ENCODE data around the gene SPINT2.
"Not testable (repeated sequence)": the region's sequence is repeated elsewhere in the genome, so short reads cannot be mapped to it uniquely, and the experiment has no call there.

The SPINT2 gene

GRCh38 chr19:38320969-38321339 is 56.6 kb downstream of the SPINT2 start:
- DNase-seq (ENCODE audit: low read depth in 2 of 2), result no peak

DNA sequence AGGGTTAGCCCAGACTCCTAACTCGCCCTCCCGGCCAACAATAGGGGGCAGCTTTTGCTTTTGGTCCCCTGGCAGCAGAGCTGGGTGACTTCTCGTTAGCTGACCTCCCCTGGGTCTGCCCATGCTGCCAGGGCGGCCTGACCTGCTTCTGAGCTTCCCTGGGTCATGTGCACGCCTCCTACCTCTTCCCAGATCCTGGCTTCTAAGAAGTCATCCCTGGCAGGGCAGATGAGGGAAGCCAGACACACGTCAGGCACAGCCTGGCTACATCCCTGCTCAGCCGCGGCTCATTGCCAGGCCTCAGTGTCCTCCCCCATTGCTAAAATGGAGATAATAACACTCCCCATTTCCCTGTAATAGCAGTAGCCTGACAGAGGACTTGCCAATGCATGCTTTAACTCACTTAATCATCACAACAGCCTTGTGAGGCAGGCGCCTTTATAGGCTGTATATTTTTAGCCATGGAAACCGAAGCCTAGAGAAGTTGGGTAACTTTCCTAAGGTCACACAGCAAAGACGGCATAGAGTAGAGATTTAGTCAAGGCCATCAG is 57.3 kb downstream of the SPINT2 start:
- DNase-seq (ENCODE audit: low read depth in 2 of 2), result no peak

DNA sequence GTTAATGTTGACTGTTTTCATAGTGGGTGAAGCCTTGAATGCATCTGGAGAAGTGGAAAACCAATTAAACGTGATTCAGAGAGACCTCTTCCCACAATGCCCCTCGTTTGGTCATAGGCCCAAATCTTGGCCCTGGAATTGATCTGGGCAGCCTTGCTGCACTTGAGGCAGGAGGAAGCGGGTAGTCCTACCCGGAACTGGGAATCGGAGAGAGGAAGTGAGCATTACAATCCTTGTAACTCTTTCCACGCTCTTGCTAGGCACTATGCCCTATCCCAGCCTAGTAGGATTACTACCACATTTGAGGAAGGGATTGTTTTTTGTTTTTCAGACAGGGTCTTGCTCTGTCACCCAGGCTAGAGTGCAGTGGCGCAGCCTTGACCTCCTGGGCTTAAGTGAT is 58.9 kb downstream of the SPINT2 start:
- DNase-seq (ENCODE audit: low read depth in 2 of 2), result no peak

DNA sequence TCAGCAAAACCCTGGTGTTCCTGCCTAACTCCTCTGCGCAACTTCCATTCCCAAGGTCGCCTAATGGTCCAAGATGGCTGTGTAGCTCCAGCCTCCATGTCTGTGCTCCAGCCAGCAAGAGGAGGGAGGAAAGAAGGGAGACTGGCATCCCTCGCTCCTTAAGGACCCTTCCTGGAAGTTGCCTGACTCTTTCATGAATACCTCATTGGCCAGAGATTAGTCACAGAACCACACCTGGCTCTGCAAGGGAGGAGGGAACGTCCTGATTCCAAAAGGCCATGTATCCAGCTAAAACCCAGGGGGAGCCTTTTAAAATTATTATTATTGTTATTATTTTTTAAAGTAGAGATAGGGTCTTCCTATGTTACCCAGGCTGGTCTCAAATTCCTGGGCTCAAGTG is 60.1 kb downstream of the SPINT2 start:
- DNase-seq (ENCODE audit: low read depth in 2 of 2), result no peak

- no peak for DNase-seq (ENCODE audit: low read depth in 2 of 2)
Measured at GRCh38 chr19:38326591-38326990, 62.2 kb downstream of the SPINT2 start.

- DNase-seq (ENCODE audit: low read depth in 2 of 2), result no peak
Measured at GRCh38 chr19:38329651-38330050, 65.3 kb downstream of the SPINT2 start.

GRCh38 chr19:38331728-38332127 is 67.4 kb downstream of the SPINT2 start:
- no peak for DNase-seq (ENCODE audit: low read depth in 2 of 2)

DNA sequence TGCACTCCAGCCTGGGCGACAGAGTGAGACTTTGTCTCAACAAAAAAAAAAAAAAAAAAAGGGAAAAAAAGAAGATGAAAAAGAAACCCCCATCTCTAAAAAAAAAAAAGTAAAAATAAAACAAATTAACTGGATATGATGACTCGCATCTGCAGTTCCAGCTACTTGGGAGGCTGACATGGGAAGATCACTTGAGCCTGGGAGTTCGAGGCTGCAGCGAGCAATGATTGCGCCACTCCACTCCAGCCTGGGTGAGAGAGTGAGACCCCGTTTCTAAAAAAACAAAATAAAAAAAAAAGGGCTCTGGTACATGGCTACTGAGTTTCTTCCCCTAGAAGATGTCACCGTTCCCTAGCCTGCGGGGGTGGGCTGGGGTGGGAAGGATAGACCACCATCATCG is 68.9 kb downstream of the SPINT2 start:
- DNase-seq (ENCODE audit: low read depth in 2 of 2), result no peak

DNA sequence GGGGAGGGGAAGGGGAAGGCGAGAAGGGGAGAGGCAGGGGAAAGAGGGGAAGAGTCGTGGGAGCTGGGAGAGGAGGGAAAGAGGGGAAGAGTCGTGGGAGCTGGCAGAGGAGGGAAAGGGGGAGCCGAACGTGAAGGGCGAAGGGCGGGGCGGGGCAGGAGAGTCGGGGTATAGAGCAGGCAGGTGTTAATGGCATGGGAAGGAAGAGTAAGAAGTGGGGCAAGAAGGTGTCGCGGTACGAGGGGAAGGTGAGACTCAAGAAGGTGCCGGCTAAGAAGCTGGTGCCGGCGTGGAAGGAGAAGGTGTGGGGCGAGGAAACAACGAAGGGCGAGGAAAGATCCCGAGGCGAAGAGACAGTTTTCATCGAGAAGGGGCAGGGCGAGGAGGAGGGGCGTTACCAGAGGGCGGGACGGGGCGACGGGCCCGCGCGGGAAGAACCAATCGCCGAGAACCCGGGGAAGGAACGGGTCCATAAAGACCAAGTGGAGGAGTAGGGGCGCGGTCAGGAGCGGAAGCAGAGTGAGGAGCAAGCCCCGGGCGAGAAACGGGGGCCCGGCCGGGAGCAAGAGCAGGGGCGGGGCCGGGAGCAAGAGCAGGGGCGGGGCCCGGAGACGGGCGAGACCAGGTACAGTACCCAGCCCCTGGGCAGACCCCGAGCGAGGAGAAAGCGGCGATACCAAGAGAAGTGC is 71.7 kb downstream of the SPINT2 start:
- DNase-seq (ENCODE audit: low read depth in 2 of 2), result peak; percentile 78 to 92

GRCh38 chr19:38336638-38337359 is 72.4 kb downstream of the SPINT2 start:
- DNase-seq (ENCODE audit: low read depth in 2 of 2), result peak; percentile 88 to 92

DNA sequence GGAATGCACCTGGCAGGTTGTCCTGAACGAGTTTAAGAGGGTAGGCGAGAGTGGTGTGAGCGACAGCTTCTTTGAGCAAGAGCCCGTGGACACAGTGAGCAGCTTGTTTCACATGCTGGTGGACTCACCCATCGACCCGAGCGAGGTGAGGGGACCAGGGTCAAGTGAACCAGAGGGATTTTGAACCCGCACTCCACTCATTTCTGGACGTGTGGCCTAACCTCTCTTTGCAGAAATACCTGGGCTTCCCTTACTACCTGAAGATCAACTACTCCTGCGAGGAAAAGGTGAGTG is 72.9 kb downstream of the SPINT2 start:
- DNase-seq (ENCODE audit: low read depth in 2 of 2), result no peak

- DNase-seq (ENCODE audit: low read depth in 2 of 2), result not testable (repeated sequence)
Measured at GRCh38 chr19:38339011-38339410, 74.6 kb downstream of the SPINT2 start.

DNA sequence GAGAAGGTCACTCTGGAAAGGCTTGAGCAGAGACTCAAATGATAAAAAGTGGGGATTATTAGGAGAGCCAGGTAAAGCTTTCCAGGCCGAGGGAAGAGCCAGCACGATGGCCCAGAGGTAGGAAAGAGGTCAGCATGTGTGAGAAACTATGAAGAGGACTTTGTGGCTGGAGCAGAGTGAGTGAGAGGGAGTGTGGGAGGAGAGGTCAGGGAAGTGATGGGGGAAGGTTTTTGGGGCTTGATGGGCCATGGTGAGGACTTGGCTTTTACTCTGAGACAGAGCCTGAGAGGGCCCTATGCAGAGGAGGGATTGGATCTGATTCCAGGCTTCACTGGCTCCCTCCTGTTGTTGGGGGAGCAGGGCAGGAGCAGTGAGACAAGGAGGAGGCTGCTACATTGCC is 76.6 kb downstream of the SPINT2 start:
- no peak for DNase-seq (ENCODE audit: low read depth in 2 of 2)
